Cardiac septum (tissue), 1 donor: ENCODE data around the gene NANOS3. TPM values are rescaled to one million over a fixed set of nuclear protein-coding genes. Genes with fewer than 3 reads are reported as not detected.
A peak's percentile ranks its signal among the peaks of the same experiment; 100 is the strongest.

Experiments used
- DNase-seq: peaks from one replicate; pipeline ENCODE4 v3.0.0-alpha.2; 2020; ENCODE audit warnings: low spot score
- intact Hi-C: fragments of 100-400 bp; cut with DNase I; formaldehyde crosslinking; loops from one replicate; pipeline ENCODE4 v1.14.0; 2022
- long read RNA-seq: library from polyadenylated mRNA; unstranded; transcript quantifications from one replicate; pipeline ENCODE4 v2.0.0, GENCODE V29; 2021
- total RNA-seq: library from RNA; stranded (reverse); fragmentation: NEBNext Ultra II Directional; extraction: Animal tissue kit (Norgen Biotek cat#: 25700); gene quantifications from one replicate; pipeline ENCODE4 v1.2.1, GENCODE V29; 2021
- donor health status: DM: no; HTN: no; CAD: no.

NANOS3 gene
- 0.78 TPM for total RNA-seq
- long read RNA-seq = 0 reads

GRCh38 chr19:13876834-13877233 lies at the start of gene NANOS3:
Gene NANOS3, plus strand, starts transcription at chr19:13877134. Its CDS starts 115 bp downstream, at chr19:13877249.
- DNase-seq = no peak
- intact Hi-C loops = no loop called here

- intact Hi-C loops = no loop called here
Observed at GRCh38 chr19:13827656-13828055, 49.3 kb upstream of the NANOS3 start.

GRCh38 chr19:13830114-13830740 lies 46.7 kb upstream of the NANOS3 start:
- intact Hi-C loops = loop anchor here (5.0 kb wide), 1 partner anchor 48 kb away; no protein-coding TSS in a partner anchor
- no peak for DNase-seq

More at GRCh38 chr19:13827656-13828055, 49.3 kb upstream of the NANOS3 start:
- no peak for DNase-seq

- intact Hi-C loops = loop anchor here (5.0 kb wide), 1 partner anchor 49 kb away; no protein-coding TSS in a partner anchor
- DNase-seq = no peak
Observed at GRCh38 chr19:13830741-13831536, 46.0 kb upstream of the NANOS3 start.

GRCh38 chr19:13831537-13832467 lies 45.1 kb upstream of the NANOS3 start:
- intact Hi-C loops = loop anchor here (5.0 kb wide), 1 partner anchor 50 kb away; no protein-coding TSS in a partner anchor
- DNase-seq = no peak

- DNase-seq = peak; percentile 97
- intact Hi-C loops = loop anchor here (5.0 kb wide), 1 partner anchor 51 kb away; no protein-coding TSS in a partner anchor
Observed at GRCh38 chr19:13833330-13834243, 43.3 kb upstream of the NANOS3 start.

GRCh38 chr19:13834244-13835069 lies 42.5 kb upstream of the NANOS3 start:
- intact Hi-C loops = loop anchor here (5.0 kb wide), 2 partner anchors 52 to 682 kb away; partner anchors contain the start of genes IER2 and STX10
- DNase-seq = no peak

GRCh38 chr19:13835791-13836723 lies 40.9 kb upstream of the NANOS3 start:
- intact Hi-C loops = loop anchor here (5.0 kb wide), 1 partner anchor 684 kb away; the partner anchor contains the start of genes IER2 and STX10
- peak; percentile 93 for DNase-seq

- intact Hi-C loops = loop anchor here (1.0 to 5.0 kb wide), 3 partner anchors 9 to 686 kb away; partner anchors contain the start of genes IER2, STX10 and ZSWIM4
- no peak for DNase-seq
Observed at GRCh38 chr19:13838435-13839129, 38.4 kb upstream of the NANOS3 start.

GRCh38 chr19:13839130-13839937 lies 37.6 kb upstream of the NANOS3 start:
- intact Hi-C loops = loop anchor here (1.0 to 5.0 kb wide), 3 partner anchors 8 to 687 kb away; partner anchors contain the start of genes IER2, STX10 and ZSWIM4
- peak; percentile 99 for DNase-seq

- intact Hi-C loops = loop anchor here (1.0 to 10.0 kb wide), 6 partner anchors 7 to 1045 kb away; partner anchors contain the start of genes IER2, JUNB, STX10 and ZSWIM4
Observed at GRCh38 chr19:13839938-13840304, 37.0 kb upstream of the NANOS3 start.

GRCh38 chr19:13840305-13841085 lies 36.4 kb upstream of the NANOS3 start:
- DNase-seq = peak; percentile 87
- intact Hi-C loops = loop anchor here (5.0 to 10.0 kb wide), 3 partner anchors 678 to 1046 kb away; partner anchors contain the start of gene JUNB

More at GRCh38 chr19:13839938-13840304, 37.0 kb upstream of the NANOS3 start:
- DNase-seq = no peak

GRCh38 chr19:13841086-13841961 lies 35.6 kb upstream of the NANOS3 start:
- intact Hi-C loops = loop anchor here (5.0 to 10.0 kb wide), 3 partner anchors 679 to 1047 kb away; partner anchors contain the start of gene JUNB
- peak; percentile 86 for DNase-seq
